Measurements from ENCODE around the gene DOK7. TPM values are rescaled to one million over a fixed set of nuclear protein-coding genes. Genes with fewer than 3 reads are reported as not detected.

DOK7 gene
- total RNA-seq, 1 experiment from 2014 or later = 0.26 TPM

DNA sequence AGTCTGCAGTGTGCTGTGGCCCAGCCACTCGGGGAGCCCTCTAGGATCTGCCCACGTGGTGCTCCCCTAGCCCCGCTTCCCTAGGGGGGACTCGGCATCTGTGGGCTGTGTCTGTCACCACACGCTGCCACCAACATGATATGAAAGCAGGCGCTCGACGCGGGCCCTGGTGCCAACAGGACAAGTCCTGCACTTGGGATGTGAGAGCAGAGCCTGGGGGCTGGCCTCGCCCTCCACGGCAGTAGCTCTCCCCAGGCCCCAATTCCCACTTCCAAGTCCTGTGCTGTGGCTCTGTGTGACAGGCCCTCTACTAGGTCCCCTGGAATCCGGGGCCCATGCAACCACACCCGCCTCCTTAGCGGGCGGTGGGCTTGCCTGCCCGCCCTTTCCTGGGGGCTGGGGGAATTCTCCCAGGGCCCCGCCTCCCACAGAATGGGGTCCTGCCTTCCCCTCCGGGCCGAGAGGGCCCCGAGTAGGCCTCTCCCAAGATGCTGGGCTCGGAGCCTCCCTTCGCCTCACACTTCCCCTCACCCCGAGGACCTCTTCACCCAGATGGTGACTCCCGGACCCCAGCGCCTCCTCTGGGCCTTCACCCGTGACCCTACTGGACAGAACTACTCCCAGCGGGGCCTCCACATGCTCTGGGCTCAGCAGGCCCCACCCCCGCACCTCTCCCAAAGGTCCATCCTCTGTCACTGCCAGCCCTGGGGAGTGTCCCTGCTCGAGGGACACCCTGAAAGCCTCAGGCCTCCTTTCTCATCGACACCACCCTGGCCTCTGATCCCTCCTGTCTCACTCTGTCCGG is 57.9 kb downstream of the DOK7 start:
- no peaks in the 10 kb centered on the region for H3K9me3 Mint-ChIP-seq
- H3K14ac ChIP-seq (ENCODE audit: insufficient read depth, low read length) = no peak overlapping the region
- H3K56ac ChIP-seq (ENCODE audit: insufficient read length, low read depth, low read length) = no peak overlapping the region
- no peak overlapping the region for H3K23ac ChIP-seq (ENCODE audit: insufficient read length, low read depth, low read length)
- WGBS (ENCODE audit: extremely low coverage, insufficient read length, low lambda C conversion rate) = no CpG with 5 or more reads among the region's 31 CpGs
- H2BK120ac ChIP-seq (ENCODE audit: low read depth, low read length, poor library complexity, severe bottlenecking) = no peak overlapping the region
- no peak overlapping the region for H2BK12ac ChIP-seq (ENCODE audit: insufficient read length, low read depth, low read length)
- no peak overlapping the region for H2AK5ac ChIP-seq (ENCODE audit: insufficient read length, low read length)
- H3K27ac Mint-ChIP-seq = peak overlapping the region in 2 of 3 experiments; percentile 50 to 65; a peak in 2 of 7 replicates
- no peaks in the 10 kb centered on the region for H3K27me3 ChIP-seq (ENCODE audit: insufficient read depth, low read length)
- no peak overlapping the region for H3K4ac ChIP-seq (ENCODE audit: low read depth, low read length)
- H3K79me2 ChIP-seq (ENCODE audit: insufficient read depth, low read length) = no peaks in the 10 kb centered on the region
- no peak overlapping the region for H2AFZ ChIP-seq (ENCODE audit: low read length)
- H3K4me3 Mint-ChIP-seq = no peak overlapping the region
- H2BK20ac ChIP-seq (ENCODE audit: low read depth, low read length, poor library complexity, severe bottlenecking) = no peak overlapping the region
- no peaks in the 10 kb centered on the region for H3K9me3 ChIP-seq (ENCODE audit: control insufficient read depth, low read depth, low read length)
- H3K9ac ChIP-seq (ENCODE audit: extremely low read depth, insufficient read length, low read length) = no peak overlapping the region
- H4K5ac ChIP-seq (ENCODE audit: insufficient read length, low read depth, low read length) = no peak overlapping the region
- no peaks in the 10 kb centered on the region for H3K23me2 ChIP-seq (ENCODE audit: insufficient read length, low read depth, low read length, poor library complexity, severe bottlenecking)
- H3K36me3 Mint-ChIP-seq (ENCODE audit: insufficient read depth in 1 of 3, low read depth in 3 of 3) = peaks cover 25 to 68% (median 66%) of the 10 kb centered on the region in 3 experiments
- no peak overlapping the region for H3T11ph ChIP-seq (ENCODE audit: low read length)
- no peaks in the 10 kb centered on the region for H4K20me1 ChIP-seq (ENCODE audit: control insufficient read depth, insufficient read depth, insufficient read length)
- H2BK15ac ChIP-seq (ENCODE audit: low read depth, low read length) = no peak overlapping the region
- no peak overlapping the region for H4K8ac ChIP-seq (replicated peaks; ENCODE audit: insufficient read length, low read depth, low read length)
- H2BK5ac ChIP-seq (ENCODE audit: insufficient read length, low read length) = no peak overlapping the region
- DNase-seq = no peak
- TF ChIP-seq, protein P1, sequence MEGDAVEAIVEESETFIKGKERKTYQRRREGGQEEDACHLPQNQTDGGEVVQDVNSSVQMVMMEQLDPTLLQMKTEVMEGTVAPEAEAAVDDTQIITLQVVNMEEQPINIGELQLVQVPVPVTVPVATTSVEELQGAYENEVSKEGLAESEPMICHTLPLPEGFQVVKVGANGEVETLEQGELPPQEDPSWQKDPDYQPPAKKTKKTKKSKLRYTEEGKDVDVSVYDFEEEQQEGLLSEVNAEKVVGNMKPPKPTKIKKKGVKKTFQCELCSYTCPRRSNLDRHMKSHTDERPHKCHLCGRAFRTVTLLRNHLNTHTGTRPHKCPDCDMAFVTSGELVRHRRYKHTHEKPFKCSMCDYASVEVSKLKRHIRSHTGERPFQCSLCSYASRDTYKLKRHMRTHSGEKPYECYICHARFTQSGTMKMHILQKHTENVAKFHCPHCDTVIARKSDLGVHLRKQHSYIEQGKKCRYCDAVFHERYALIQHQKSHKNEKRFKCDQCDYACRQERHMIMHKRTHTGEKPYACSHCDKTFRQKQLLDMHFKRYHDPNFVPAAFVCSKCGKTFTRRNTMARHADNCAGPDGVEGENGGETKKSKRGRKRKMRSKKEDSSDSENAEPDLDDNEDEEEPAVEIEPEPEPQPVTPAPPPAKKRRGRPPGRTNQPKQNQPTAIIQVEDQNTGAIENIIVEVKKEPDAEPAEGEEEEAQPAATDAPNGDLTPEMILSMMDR (conservative IDR thresholded peaks at IDR 0.05) = no peak
- no peak overlapping the region for H4K91ac ChIP-seq (ENCODE audit: insufficient read length, low read depth, low read length)
- H3K4me1 ChIP-seq (ENCODE audit: insufficient read depth, low read length) = no peaks in the 10 kb centered on the region; the same call in 1 of the 2 replicates
- no peak overlapping the region for H3K18ac ChIP-seq (ENCODE audit: insufficient read length, low read depth, low read length)
- no peaks in the 10 kb centered on the region for H3K79me1 ChIP-seq (ENCODE audit: insufficient read depth, low read depth, low read length, poor library complexity, severe bottlenecking)
- no peaks in the 10 kb centered on the region; the same call in 1 of the 2 replicates for H3K27me3 Mint-ChIP-seq (ENCODE audit: low read depth)
- H3K4me1 Mint-ChIP-seq = peaks cover 0 to 1% of the 10 kb centered on the region in 2 experiments; a peak in 1 of 4 replicates
- H3K4me2 ChIP-seq (ENCODE audit: insufficient read depth, insufficient read length, low read length) = no peak overlapping the region
- H3K27ac ChIP-seq (ENCODE audit: insufficient read length, low read depth, low read length) = no peak overlapping the region

Measured in H9 (cell line).